Stimulated activated CD4-positive, alpha-beta T cell treated with anti-CD3 and anti-CD28 coated beads, Interleukin-1b, Interleukin-23, amount 100 ng/mL, for 4 hours (primary cell): ENCODE measurements around the gene CSKMT.
A peak's percentile ranks its signal among the peaks of the same experiment; 100 is the strongest.
"Not testable (repeated sequence)": the region's sequence is repeated elsewhere in the genome, so short reads cannot be mapped to it uniquely, and the experiment has no call there.

Experiments used
- DNase-seq, 2 donors: peaks; one replicate each; pipeline ENCODE4 v3.0.0-alpha.2; 2020; ENCODE audit warnings: low read depth in 2 of 2

CSKMT gene, protein sequence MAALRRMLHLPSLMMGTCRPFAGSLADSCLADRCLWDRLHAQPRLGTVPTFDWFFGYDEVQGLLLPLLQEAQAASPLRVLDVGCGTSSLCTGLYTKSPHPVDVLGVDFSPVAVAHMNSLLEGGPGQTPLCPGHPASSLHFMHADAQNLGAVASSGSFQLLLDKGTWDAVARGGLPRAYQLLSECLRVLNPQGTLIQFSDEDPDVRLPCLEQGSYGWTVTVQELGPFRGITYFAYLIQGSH

DNA sequence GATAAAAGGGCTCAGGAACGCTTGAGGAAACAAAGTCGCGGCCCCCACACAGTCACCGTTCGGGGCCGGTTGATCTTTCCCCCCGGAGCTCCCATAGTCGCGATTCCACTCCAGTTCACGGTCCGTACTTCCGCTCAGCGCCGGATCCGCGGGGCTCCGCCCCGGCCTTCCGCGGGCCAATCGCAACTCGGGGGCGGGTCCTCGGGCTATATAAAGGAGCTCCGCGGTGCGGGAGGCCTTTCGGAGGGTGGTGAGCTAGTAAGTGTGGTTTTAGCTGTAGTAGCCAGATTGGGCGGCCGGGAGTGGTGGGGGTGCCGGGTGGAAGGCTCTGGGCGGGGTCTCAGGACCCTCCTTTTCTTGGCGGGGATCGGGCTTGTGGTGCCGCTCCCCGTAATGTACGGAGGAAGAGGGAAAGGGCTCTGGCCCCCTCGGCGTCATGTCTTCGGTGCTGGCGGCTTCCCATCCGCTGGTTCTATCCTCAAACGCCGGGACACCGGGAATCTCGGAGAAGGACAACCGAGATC, at the start of gene CSKMT, which contains the start of gene C11orf98:
TSS of gene CSKMT (plus strand) at position 238 of the 524 bp plus-strand sequence. CDS start 568 bp downstream, outside the sequence.
TSS of gene C11orf98 (minus strand) at position 136 of the 524 bp plus-strand sequence. CDS start at position 95, 41 bp downstream.
- peak; percentile 94 to 97 for DNase-seq

DNA sequence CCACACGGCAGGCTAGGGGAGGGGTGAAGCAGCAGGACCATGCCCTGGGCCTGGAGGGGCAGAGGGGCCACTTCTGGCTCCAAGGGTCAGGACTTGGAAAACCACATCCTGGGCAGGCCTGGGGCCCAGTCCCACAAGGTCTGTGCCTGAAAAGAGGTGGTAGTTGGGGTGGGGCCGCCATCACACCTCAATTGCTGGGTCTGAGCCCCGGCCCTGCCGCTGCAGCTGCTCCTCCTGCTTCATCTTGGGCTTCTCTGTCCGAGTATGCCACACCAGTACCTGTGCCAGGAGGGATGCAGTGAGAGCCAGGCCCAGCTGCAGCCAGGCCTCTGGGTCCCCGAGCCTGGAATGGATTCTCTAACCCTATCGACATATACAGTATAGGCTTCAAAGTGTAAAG, 49.6 kb upstream of the CSKMT start:
- no peak for DNase-seq

DNA sequence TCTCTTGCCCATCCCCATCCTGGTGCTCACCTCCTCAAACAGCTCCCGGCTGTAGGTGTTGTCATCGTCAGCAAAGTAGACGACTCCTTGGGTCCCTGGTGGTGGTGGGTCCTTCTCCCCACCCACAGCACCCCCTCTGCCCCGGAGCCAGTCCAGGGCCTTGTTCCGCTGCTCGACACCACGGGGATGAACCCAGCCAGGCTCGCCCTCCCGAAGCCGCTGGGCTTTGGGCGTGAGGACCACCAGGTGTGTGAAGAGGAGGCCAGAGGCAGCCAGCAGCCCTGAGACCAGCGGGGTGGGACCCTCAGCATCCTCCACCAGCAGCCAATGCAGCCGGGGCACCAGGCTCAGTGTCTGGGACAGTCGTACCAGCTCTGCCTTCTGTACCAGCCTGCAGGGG, 48.2 kb upstream of the CSKMT start:
- DNase-seq: not testable (repeated sequence)

DNA sequence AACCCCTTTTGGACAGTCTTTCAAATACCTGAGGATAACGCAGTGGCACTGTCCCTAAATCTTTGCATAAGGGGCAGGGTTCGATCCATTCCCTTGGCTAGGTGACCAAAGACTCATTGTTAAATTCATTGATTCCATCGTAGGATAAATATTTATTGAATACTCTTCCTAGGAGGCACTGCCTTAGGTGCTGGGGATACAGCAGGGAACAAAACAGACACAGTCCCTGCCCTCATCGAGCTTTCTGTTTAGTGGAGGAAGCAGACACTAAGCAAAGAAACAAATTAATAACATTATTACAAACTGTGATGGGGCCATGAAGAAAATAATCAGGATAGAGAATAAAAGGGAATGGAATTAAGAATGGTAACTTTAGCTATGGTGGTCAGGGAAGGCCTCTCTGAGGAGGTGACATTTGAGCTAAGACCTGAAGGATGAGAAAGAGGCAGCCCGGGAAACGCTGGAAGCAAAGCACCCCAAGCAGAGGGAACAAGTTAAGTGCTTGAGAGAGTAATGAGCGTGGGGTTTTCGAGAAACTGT, 44.0 kb upstream of the CSKMT start:
- no peak for DNase-seq

DNA sequence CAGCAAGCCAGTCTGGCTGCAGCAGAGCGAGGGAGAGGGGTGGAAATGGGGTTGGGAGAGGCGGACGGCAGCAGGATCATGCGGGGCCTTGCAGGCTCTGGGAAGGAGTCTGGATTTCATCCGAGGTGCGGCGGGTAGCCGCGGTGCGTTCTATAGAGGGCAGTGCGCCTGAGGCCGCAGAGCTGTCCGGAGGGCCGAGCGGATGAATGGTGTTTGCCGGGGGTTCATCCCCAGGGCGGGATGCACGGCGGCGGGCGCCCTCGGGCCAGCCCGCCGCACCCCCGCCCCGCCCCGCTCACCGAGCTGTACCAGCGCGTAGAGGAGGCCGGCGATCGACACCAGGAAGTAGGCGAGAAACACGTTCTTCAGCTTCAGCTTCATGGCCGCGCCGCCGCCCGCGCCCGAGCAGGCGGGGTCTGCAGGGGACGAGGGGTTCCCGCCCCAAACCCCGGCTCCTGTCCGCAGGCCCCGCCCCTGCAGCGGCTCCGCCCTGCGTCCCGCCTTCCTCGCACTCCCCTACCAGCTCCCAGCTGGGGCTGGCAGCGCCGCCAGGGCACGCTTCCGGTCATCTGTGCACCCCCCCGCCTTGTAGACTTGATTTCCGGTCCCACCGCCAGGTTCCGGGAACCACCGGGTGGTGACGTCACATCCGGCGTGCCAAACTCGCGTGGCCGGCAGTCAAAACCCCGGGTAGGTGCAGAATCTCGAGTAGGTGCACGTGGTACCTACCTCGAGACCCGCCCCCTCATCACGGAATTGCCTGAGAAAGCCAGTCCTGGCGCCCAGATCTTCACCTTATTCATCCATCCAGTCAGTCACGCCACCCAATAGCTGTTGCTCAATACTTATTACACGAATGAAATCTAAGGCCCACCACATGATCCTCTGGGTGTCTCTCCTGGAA, 43.3 kb upstream of the CSKMT start, which contains the start of gene B3GAT3:
TSS of gene B3GAT3 (minus strand) at position 420 of the 904 bp plus-strand sequence. CDS start at position 381, 39 bp downstream.
- peak; percentile 92 to 96 for DNase-seq

DNA sequence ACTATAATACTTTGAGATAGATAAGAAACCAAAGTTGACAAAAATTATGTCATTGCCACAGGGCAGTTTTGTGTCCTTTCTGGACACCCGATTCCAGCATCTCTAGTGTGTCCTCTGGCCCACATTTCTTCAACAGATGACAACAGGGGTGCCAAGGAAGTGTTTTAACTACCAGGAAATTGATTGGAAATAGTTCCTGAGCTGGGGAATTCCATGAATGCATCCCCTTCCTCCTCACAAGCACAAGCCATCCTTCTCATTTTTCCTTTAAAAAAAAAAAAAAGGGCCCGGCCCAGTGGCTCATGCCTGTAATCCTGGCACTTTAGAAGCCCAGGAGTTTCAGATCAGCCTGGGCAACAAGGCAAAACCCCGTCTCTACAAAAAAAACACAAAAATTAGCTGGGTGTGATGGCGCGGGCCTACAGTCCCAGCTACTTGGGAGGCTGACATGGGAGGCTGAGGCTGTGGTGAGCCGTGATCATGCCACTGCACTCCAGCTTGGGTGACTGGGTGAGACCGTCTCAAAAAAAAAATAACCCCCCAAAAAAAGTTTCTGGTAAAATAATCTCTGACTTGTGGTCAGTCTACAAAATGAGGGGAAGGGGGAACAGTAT, 42.5 kb upstream of the CSKMT start:
- DNase-seq: no peak

DNA sequence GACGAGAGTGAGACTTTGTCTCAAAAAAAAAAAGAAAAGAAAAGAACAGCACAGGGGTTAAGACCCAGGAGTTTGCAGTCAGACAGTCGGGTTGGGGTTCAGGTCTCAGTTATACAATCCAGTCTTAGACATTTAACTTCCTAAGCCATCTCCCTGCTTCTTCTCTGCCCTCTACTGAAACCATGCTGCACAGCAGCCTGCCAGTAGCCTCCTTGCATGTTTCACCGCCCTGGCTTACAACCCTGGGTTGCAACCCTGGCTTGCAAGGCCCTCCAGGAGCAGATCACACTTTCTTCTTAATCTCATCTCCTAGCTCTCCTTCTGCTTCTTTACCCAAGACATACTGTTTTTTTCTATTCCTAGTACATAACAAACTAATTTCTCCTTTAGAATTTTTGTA, 37.4 kb upstream of the CSKMT start:
- no peak for DNase-seq

DNA sequence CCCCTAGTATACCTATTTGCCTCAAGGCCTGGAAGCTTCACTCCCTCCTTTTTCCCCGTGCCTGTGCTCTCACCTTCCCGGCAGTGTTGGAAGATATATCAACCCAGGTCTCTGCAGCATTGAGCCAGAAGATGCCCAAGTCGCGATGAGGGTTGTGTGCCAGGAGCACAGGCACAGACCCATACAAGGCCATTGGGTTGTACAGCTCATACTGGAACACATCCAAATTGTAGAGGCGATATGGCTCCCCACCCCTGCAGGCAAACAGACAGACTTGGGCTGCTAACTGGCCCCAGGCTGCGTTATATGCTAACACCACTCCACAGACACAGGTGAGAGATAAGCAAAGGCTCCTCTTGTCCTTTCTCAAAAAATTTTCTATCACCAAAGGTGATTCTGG, 32.6 kb upstream of the CSKMT start:
- no peak for DNase-seq

DNA sequence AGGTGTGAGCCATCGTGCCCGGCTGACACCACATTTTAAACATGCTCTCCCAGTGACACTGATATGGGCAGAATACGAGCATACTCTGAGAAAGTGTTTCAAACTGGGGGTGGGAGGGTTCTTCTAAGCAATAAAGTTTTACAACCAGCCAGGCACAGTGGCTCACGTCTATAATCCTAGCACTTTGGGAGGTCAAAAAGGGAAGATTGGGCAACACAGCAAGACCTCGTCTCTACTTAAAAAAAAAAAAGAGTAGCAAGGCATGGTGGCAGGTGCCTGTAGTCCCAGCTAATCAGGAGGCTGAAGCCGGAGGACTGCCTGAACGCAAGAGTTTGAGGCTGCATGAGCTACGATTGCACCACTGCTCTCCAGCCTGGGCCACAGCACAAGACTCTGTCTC, 20.9 kb upstream of the CSKMT start:
- no peak for DNase-seq

DNA sequence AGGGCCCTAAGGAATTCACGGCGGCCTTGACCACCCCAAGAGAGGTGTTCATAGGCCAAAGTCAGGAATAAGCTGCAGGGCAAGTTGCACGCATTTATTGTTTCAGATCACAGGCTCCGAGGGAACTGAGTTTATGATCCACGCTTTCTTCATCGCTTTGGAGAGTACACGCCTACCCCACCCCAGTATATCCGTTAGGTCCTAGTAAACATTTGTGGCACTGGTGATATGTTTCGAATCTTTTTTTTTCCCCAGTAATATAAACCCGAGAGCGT, 19.5 kb upstream of the CSKMT start:
- DNase-seq: no peak

DNA sequence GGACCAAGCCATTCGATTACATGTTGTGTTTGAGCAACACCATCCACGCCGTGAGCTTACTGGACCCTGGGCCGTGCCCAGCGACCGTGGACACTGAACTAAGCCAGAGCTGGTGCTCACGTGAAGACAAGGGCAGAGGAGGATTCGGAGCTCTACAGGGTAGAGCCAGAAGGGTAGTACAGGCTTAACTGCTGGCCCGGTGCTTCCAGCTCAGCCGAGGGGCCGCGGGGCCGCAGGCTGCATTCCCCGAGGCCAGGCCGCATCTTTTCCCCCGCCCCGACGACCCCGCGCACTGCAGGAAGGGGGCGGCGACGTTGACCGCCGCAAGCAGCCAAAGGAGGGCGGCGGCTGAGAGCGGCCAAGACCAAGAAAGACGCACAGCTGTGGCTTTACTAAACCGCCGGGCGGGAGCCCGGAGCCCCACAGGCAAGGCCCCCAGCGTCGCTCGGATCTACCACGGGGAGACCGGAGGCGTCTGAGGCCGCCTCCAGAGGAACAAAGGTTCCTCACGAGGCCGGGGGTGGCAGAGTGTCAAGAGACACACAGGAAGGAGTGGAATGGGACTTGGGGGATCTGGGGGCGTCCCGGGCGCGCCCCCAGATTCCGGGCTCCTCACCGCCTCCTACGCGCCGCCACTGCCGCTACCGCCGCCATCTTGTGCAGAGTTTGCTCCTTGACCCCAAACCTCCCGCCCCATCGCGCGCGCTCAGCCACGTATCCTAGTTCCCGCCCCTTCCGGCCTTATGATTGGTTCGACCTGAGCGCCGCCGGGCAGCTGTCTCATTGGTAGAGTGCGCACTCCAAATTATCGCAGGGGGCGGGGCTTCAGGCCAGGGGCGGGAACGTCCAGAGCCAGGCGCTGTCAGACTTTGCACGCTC, 18.9 kb upstream of the CSKMT start, which contains the start of gene GANAB:
TSS of gene GANAB (minus strand) at position 668 of the 879 bp plus-strand sequence. CDS start at position 654, 14 bp downstream.
- DNase-seq: peak; percentile 99

DNA sequence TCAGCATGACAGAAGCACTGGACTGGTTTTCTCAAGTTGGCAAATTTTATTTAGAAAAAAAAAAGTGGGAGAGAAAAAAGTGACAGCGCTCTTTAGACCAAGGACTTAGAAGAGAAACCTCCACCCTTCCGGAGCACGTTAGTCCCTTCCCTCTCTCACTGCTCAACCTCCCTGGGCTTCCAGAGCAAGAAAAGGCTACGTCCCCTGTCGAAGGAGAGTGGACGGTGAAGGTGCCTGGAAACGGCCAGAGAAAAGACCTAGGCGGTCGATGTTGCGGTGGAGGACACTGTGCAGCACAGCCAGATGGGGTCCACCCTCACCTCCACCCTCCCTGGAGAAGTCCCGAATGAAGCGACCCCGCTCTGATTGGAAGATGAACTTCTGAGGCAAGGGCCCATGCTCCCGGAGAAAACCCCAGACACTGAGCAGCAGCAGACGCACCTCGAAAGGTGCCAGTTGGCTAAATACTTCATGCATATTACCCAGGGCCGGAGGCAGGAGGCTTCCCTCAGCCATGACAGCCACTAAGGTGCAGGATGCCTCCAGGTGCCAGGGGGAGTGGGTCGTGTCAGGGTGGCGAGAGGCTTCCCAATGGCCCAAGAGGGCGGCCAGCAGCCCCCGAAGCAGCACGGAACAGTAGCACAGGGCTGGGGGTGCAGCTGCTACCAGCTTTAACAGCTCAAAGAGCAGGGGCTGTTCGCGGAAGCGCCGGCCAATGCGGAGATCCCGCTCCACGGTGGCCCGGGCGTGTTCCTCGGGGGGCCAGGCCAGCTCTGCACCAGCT, 18.1 kb upstream of the CSKMT start:
- no peak for DNase-seq

DNA sequence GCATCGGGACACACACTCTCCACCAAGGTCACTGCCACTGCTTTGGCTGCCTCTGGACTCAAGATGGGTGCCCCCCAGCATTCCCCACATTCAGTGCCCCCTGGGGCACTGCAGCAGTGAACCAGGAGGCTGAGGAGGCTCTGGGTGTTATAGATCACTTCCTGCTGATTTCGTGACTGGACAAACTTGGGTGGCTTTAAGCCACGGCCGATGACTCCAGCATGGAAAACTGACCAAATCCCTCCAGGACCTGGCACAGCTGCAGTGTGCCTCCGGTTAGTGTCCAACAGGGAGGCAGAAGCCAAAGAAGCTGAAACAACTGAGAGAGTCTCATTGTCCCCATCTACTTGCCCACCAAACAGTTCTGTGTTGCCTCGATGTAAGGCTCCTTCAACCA, 17.5 kb upstream of the CSKMT start:
- no peak for DNase-seq

DNA sequence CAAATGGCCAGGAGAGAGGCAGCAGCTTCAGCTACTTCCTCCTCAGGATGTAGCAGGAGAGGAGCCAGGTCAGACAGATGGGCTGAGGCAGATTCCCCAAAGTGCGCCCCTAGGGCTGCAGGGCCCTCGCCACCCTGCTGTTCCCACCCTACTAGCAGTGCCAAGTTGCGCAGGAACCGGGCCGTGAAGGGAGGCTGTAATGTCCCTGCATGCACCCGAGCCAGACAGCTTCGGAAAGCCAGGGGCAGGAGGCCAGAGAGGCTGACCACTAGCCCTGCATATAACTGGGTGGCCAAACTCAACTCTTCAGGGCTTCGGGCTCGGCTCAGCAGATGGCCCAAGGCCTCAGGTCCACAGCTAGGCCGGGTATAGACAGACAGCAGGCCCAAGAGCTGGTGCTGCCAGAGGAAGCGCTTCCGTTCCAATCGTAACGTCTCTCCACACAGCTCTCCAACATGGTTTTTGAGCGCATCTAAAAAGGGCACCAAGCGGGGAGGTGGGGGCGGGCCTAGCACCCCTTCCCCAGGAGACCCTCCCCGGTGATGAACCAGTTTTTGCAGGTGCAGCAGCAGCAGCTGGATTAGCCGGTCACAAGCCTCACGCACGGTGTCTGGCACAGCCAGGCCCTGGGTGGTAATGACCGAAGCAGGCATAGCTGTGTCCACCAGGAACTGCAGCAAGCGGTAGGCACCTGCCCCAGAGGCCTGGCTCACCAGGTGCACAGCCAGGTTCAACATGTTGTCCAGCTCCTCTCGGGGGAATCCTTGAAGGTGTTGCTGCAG, 16.7 kb upstream of the CSKMT start:
- no peak for DNase-seq

DNA sequence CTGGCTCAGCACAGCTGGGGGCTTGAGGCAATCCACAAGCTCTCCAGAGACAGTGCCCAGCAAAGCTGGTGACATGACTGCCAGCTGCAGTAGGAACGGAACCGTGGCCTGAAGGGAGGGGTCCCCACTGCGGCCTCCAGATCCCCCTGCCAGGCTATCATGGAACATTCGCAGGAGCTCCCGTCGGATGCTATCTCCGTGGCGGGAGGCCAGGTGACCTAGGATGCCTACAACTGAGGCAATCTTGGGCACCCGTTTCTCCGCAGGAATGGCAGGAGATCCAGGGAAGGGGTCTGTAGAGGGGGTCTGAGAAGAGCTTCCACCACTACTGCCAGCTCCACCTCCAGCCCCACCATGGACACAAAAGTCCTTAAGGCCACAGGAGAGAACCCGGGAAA, 16.1 kb upstream of the CSKMT start:
- no peak for DNase-seq

DNA sequence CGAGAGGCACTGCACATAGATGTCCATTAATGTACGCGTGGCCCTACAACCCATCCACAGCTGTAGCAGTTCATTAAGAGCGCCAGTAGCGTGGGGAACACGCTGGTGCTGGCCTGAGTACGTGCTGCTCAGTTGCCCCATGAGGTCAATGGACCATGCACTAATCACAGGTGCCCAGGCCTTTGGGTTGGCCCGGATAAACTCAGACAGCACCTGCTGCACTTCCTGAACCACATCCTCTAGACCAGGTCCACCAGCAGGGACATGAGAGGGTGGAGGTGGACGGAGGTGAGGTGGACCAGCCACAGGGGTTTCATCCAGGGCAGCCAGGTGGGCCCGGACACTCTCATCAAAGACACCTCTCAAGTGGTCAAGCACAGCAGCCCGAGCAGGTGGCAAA, 15.6 kb upstream of the CSKMT start:
- DNase-seq: no peak

DNA sequence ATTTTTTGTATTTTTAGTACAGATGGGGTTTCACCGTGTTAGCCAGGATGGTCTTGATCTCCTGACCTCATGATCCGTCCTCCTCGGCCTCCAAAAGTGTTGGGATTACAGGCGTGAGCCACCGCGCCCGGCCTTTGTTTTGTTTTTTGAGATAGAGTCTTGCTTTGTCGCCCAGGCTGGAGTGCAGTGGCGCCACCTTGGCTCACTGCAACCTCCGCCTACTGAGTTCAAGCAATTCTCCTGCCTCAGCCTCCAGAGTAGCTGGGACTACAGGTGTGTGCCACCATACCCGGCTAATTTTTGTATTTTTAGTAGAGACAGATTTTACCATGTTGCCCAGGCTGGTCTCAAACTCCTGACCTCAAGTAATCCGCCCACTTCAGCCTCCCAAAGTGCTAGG, 14.8 kb upstream of the CSKMT start:
- DNase-seq: not testable (repeated sequence)

DNA sequence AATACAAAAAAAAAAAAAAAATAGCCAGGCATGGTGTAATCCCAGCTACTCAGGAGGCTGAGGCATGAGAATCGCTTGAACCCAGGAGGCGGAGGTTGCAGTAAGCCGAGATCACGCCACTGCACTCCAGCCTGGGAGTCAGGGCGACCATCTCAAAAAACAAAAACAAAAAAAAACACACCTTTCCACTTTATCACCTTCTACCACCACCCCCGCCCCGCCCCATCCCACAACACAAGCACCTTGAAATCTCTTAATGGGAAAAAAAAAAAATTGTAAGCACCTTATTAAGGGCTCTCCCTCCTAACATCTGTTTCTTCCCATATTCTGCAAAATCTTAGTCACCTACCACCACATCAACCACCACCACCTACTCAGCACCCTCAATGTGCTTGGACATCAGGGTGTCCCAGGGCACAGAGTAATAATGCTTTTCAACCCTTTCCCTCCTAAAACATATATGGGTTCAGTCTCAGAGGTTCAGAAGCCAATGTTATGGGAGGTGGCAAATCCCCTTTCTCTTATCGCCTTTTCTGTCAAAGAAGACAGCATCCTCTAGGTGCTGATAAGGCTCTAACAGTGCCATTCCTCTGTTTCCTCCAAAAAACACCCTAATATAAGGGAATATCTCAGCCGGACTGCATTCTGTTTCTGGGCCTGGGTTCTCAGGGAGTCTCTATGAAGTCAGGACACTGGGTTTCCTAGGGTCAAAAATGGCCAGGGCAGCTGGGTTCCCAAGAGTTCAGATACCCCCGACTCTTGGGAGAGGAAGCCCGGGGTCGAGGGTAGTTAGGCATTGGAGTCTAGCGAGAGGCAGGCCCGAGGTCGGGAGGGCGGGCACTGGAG, 12.7 kb upstream of the CSKMT start:
- DNase-seq: no peak
